ENCODE data around the gene CECR2.
"Not testable (repeated sequence)": the region's sequence is repeated elsewhere in the genome, so short reads cannot be mapped to it uniquely, and the experiment has no call there.

CECR2 gene

DNA sequence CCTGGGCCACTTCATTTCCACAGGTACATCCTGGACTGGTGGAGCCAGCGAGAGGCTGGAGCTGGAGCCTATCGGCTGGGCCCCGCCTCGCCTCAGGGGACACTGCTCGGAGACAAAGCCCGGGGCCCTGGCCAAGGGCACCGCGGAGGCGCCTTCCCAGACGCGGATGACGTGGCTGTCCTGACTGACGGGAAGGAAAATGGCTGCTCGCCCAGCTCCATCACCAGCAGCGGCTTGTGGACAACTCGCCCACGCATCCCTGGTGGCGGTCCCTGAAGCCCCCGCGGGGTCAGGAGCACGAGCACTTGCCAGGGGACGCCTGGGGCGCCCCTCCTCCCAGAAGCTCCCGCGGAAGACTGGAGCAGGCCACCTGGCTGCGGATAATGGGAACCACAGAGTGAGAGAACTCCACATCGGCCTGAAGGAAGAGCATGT is 49.6 kb downstream of the CECR2 start:
- TF ChIP-seq, protein P1, sequence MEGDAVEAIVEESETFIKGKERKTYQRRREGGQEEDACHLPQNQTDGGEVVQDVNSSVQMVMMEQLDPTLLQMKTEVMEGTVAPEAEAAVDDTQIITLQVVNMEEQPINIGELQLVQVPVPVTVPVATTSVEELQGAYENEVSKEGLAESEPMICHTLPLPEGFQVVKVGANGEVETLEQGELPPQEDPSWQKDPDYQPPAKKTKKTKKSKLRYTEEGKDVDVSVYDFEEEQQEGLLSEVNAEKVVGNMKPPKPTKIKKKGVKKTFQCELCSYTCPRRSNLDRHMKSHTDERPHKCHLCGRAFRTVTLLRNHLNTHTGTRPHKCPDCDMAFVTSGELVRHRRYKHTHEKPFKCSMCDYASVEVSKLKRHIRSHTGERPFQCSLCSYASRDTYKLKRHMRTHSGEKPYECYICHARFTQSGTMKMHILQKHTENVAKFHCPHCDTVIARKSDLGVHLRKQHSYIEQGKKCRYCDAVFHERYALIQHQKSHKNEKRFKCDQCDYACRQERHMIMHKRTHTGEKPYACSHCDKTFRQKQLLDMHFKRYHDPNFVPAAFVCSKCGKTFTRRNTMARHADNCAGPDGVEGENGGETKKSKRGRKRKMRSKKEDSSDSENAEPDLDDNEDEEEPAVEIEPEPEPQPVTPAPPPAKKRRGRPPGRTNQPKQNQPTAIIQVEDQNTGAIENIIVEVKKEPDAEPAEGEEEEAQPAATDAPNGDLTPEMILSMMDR (IDR thresholded peaks at IDR 0.05; ENCODE audit: low read depth, low read length) = no peak
- no peak overlapping the region for H3K4me3 ChIP-seq (ENCODE audit: low read depth, low read length)

- H3K4me3 ChIP-seq (ENCODE audit: low read depth, low read length) = no peak overlapping the region
- TF ChIP-seq, protein P1 (IDR thresholded peaks at IDR 0.05; ENCODE audit: low read depth, low read length) = no peak
Measured at GRCh38 chr22:17419348-17419747, 50.1 kb downstream of the CECR2 start.

GRCh38 chr22:17422736-17423343 is 53.6 kb downstream of the CECR2 start:
- H3K4me3 ChIP-seq (ENCODE audit: low read depth, low read length) = no peak overlapping the region
- TF ChIP-seq, protein P1 (IDR thresholded peaks at IDR 0.05; ENCODE audit: low read depth, low read length) = no peak

GRCh38 chr22:17423616-17424015 is 54.4 kb downstream of the CECR2 start:
- TF ChIP-seq, protein P1 (IDR thresholded peaks at IDR 0.05; ENCODE audit: low read depth, low read length) = no peak
- no peak overlapping the region for H3K4me3 ChIP-seq (ENCODE audit: low read depth, low read length)

- not testable (repeated sequence) for H3K4me3 ChIP-seq (ENCODE audit: low read depth, low read length)
Measured at GRCh38 chr22:17427528-17427927, 58.3 kb downstream of the CECR2 start.

- TF ChIP-seq, protein P1 (IDR thresholded peaks at IDR 0.05; ENCODE audit: low read depth, low read length) = no peak
- H3K4me3 ChIP-seq (ENCODE audit: low read depth, low read length) = no peak overlapping the region
Measured at GRCh38 chr22:17429516-17429915, 60.3 kb downstream of the CECR2 start.

DNA sequence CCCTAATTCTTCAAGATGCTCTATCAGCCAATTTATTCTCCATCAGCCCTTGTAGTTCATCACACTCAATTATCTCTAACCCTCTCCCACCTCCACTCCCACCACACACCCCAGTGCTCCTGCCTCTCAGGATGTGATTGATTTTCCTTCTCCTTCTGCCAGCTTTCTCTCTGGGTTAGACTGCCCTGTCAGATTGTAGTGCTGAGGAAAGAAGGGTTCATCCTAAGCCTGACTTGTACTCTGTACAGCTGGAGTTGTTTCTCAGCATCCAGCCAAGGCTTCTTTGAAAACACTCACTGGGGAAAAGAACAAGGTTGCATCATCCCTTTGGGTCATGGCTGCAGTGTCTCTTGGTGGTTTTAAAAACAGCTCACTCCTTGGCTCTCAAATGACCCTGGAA is 61.2 kb downstream of the CECR2 start:
- no peak overlapping the region for H3K4me3 ChIP-seq (ENCODE audit: low read depth, low read length)
- TF ChIP-seq, protein P1 (IDR thresholded peaks at IDR 0.05; ENCODE audit: low read depth, low read length) = no peak

DNA sequence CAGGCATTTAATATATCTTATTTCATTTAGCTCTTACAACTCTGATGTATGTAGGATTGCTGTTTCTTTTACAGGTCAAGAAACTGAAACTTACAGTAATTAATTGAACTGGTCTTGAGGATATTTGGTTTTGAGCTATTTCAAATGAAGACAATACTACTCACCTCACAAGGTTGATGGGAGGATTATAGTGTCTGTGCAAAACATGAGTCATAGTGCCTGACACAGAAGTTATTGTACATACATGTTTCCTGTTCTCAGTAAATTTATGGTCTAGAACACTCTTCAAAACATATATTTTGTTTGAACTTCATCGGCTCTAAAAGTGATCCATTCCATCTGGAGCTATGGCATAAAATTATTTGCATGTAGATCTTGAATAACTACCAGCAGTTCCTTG is 61.9 kb downstream of the CECR2 start:
- TF ChIP-seq, protein P1 (IDR thresholded peaks at IDR 0.05; ENCODE audit: low read depth, low read length) = no peak

More for the DNA sequence above, 61.9 kb downstream of the CECR2 start:
- no peak overlapping the region for H3K4me3 ChIP-seq (ENCODE audit: low read depth, low read length)

Data from WI38 (cell line).